Islet of Langerhans (tissue), 1 donor: ENCODE data around the gene NCEH1.
A peak's percentile ranks its signal among the peaks of the same experiment; 100 is the strongest.

Experiments used
- FAIRE-seq: peaks from one replicate; lab custom pipeline; 2011; peaks lifted over from hg19 to GRCh38; lab: Jason Lieb, UNC

NCEH1 gene

DNA sequence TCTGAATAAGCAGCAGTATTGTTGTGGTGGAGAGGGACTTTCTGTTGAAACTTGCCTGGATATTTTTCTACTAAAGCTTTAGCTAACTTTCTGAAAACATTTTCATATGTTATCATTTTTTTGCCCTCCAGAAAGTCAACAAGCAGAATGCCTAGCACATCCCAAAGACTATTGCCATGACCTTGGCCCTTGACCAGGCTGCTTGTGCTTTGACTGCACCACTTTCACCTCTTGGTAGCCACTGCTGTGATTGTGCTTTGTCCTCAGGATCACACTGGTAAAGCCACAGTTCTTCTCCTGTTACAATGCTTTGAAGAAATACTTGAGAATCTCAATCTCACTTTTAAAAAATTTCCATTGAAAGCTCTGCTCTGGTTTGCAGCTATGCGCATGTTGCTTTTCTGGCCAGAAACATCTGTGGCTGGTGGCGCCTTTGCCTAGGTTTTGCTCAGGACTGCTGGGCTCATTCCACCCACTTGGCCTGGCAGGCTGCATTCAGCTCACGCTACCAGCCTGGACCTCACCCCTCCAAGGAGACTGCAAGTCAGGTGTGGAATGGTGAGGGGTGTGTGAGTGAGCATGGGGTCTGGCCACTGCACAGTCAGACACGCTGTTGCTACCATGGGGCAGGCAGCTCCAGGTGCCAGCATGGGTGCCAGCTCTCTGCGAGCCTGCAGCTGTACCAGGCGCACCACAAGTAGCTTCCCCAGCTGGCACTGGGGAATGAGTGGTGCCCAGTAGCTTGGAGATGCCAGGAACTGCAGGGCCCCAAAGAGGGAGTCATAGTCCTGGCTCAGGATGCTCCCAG, 97.8 kb downstream of the NCEH1 start:
- FAIRE-seq = no peak

DNA sequence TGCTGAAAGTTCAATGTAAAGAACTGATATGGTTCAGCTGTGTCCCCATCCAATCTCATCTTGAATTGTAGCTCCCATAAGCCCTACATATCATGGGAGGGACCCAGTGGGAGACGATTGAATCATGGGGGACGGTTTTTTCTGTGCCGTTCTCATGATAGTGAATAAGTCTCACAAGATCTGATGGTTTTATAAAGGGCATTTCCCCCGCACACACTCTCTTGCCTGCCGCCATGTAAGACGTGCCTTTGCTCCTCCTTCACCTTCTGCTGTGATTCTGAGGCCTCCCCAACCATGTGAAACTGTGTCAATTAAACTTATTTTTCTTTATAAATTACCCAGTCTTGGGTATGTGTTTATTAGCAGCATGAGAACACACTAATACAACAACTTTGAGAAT, 101.1 kb downstream of the NCEH1 start:
- FAIRE-seq = no peak

DNA sequence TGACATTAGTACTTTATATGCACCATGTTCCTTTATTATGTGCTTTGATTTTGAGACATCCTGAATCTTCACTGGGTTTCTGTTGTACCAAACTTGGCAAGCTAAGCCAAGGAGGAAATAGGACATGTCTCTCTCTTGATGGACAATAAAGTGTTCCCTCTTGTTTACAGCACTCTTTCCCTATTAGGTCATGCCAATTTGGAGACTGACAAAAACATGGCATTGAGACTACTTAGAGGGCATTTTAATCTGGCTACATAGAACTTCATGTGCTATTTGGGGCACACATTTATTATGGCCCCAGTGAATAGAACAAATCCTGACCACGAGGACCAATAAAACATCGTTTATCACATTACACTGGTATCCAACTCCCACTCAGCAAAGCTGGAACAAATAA, 102.3 kb downstream of the NCEH1 start:
- FAIRE-seq = no peak

DNA sequence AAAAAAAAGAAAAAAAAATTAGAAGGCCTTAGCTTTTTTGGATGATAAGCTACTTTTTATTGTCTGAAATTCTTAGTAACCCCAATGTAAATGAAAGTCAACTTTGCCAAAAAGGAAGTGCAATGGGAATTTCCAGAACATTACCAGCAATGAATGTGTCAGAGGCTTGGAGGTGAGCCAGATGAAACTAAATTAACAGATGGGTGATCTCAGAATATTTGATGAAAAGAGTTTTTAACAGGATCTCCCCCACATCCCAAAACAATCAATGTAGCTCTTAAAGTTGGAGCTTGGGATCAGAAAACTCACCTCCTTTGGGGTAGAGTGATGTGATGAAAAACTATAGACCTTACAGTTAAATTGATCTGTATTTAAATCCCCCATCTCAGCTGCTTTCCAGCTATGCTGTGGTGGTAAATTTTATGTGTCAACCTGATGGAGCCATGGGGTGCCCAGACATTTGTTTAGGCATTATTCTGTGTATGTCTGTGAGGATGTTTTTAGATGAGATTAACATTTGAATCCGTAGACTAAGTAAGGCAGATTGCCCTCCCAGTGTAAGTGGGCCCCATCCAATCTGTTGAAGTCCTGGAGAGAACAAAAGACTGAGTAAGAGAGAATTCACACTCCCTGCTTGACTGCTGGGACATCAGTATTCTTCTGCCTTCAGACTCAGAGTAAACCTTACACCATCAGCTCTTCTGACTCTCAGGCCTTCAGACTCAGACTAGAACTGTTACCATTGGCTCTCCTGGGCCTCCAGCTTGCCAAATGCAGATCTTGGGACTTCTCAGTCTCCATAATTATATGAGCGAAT, 103.4 kb downstream of the NCEH1 start:
- no peak for FAIRE-seq

DNA sequence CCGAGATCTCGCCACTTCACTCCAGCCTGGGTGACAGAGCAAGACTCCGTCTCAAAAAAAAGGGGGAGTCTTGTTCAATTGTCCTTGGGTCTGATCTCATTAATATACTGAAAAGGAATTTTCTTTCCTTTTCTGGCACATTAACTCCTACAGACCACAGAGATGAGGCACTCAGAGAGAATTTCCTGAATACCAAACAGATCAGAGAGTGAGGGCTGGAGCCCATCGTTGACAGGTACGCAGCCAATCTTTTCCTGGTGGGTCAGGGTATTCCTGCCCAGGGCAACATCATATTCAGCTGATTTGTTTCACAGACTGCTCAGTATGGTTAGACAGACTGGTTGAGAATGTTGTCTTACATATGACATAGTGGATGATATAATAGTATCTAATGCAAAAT, 104.8 kb downstream of the NCEH1 start:
- FAIRE-seq = no peak

DNA sequence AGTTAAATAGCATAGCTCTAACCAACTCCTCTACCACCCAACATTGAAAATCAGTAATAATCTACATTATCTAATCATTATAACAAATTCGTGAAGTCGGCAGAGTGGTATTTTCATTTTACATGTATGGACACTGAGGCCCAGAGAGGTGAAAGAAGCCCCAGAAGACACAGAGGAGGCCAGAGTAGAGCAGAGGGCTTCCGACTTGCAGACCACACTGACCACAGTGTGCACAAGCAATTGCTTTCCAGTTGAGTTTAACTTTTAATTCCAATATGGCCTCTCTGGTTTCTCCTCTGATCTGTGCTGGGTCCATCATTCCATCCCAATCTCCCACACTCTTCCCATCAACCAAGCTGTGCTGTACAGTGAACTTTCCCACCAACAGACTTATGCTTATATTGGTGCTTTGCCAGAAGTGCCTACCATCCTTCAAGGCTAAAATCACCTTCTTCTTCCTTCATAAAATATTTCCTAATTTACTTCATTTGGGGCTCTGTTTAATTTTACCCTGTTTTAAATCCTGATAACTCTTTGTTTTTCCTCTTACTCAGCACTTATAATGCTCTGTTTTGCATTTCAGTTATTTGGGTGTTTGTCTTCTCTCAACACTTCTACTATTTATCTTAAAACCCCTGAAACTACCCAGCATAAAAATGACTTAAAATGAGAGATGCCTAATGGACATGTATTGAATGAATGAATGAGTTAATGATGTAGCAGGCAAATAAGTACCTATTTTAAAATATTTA, 105.8 kb downstream of the NCEH1 start:
- no peak for FAIRE-seq

DNA sequence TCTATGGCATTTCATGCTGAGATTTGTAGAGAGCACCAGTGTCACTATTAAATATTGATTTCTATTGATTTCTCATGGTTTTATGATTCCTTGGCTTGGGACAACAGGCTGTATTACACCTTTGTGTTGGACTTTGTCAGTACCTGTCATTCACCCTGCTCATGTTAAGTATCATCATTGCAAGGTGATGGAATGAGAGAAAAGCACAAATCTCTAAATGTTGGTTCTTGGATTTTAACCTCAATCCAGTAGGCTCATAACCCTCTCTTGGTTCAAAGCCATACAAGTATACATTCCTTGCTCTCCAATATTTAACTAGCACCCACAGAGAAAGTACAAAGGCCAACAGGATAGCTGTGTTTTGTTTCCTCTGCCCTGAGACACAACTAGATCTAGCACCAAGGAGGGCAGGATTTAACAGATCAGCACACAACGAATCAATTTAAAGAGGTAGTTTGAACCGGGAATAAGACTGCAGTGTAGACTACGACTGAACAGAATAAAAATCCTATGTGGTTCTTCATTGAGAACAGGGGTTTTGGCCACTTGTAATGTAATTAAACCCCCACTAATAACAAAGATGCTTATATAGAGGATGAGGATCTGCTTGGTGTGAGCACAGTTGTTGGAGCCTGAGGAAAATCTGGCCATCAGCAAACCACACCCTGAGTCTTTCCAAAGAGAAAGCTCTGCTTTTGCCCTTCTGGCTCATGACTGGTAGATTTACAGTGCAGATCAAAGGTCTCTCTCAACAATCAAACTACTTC, 109.6 kb downstream of the NCEH1 start:
- FAIRE-seq = no peak

DNA sequence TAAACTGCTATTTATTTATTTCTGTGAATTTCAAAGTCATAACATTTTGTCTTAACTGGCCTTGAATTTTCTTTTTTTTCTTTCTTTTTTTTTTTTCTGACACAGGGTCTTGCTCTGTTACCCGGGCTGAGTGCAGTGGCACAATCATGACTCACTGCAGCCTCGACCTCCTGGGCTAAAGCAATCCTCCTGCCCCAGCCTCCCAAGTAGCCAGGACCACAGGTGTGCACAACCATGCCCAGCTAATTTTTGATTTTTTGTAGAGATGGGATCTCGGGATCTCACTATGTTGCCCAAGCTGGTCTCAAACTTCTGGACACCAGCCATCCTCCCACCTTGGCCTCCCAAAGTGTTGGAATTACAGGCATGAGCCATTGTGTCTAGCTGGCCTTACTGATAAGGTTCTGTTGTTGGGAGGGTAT, 110.2 kb downstream of the NCEH1 start:
- no peak for FAIRE-seq

DNA sequence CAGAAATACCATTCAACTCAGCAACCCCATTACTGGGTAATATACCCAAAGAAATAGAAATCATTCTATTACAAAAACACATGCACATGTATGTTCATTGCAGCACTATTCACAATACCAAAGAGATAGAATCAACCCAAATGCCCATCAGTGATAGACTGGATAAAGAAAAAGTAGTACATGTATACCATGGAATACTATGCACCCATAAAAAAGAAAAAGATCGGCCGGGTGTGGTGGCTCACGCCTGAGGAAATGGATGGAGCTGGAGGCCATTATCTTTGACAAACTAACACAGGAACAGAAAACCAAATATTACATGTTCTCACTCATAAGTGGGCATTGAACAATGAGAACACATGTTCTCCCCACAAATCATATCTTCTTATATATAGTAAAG, 112.0 kb downstream of the NCEH1 start:
- no peak for FAIRE-seq

DNA sequence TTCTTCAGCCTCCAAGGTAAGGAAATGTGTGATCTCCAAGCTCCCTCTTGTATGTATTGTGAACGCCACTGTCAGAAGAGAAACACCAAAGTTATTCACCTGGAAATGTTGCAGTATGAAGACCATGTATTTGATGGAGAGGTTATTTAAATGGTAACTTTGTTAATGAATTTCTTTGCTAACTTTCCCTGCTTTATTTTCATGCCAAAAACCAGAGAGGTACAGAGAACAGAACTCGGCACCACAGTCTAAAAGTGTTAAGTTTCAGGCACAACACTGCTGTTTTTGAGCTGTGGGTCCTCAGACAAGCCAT, 114.5 kb downstream of the NCEH1 start:
- no peak for FAIRE-seq

DNA sequence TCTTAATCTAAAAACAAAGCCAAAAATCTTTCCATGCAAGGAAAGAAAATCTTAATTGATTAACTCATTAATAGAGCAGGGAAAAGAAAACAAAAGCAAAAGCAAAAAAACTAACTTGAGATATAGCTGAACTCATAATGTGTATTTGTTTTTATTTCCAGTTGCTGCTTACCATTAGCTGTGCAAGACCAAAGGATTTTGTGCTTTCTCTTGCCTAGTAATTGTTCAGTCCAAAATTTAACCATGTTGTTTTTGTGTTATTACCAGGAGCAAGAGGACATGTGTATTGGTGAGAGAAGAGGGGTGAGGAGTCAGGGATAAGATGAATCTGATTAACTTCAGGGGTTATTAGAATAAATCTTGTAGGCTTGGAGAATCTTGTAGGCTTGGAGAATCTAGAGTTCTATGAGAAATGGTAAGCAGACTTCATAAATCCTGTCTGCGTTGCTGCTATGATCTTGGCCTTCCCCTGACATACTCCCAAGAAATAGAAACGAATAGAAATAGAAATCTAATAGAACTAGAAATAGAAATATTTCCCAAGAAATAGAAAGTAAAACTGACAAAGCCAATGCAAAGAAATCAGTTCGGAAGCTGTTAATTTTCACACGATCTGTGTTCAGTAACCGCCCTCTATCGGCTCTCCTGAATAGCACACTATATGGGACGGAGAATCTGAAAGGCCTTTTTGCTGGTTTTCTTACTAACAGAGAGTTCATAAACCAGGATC, 115.0 kb downstream of the NCEH1 start:
- peak; percentile 93 for FAIRE-seq

DNA sequence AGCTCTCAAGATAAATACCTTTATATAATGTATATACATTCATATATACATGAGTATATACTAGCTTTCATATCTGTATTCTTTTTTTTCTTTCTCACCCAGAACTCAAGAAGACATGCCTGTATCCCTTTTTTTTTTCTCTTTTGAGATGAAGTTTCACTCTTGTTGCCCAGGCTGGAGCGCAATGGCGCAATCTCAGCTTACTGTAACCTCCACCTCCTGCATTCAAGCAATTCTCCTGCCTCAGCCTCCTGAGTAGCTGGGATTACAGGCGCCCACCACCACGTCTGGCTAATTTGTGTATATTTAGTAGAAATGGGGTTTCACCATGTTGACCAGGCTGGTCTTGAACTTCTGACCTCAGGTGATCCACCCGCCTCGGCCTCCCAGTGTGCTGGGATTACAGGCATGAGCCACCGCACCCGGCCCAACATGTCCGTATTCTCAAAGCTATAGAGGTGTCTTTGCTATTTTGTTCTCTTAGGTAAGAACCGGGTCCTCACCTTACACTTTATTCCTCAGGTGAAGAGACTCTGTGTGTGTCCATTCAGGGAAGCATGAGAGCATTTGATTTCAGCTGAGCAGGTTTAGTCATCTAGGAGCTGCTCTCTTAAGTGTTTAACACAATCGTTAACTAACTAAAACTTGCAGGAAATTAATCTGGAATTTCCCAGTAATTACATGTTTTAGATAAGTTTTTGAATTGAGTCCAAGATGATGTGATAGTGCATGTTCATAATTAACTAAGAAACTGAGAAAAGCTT, 115.8 kb downstream of the NCEH1 start:
- peak; percentile 56 for FAIRE-seq

DNA sequence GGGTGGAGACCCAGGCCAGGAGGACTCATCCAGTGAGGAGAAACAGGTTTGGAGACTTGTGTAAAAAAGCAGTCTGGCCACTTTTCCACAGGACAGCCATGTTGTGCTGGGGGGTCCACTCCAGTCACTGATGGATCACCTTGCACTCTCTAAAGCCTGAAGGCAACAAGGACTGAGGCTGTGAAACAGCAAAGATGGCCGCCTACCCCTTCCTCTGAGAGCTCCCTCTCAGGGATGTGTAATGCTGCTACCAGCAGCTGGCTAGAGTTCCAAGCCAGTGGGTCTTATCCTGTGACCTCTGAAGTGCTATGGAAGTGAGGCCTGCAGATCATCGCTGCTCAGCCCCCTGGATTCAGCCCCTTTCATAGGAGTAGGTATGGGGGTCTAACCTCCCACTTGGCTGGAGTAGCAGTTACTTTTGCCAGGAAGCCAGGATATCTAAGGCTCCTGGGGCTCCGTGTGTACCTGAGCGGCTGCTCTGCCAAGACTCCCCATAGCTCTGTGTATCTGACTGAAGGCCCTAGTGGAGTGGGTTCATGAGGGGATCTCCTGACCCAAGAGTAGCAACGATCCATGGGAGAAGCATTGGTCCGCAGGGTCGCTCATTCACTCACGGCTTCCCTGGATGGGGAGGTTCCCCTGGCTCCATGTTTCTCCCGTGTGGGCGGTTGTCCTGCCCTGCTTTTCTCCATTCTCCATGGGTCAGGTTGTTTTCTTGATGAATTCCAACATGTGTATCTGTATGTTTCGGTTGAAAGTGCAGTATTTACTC, 117.8 kb downstream of the NCEH1 start:
- no peak for FAIRE-seq

DNA sequence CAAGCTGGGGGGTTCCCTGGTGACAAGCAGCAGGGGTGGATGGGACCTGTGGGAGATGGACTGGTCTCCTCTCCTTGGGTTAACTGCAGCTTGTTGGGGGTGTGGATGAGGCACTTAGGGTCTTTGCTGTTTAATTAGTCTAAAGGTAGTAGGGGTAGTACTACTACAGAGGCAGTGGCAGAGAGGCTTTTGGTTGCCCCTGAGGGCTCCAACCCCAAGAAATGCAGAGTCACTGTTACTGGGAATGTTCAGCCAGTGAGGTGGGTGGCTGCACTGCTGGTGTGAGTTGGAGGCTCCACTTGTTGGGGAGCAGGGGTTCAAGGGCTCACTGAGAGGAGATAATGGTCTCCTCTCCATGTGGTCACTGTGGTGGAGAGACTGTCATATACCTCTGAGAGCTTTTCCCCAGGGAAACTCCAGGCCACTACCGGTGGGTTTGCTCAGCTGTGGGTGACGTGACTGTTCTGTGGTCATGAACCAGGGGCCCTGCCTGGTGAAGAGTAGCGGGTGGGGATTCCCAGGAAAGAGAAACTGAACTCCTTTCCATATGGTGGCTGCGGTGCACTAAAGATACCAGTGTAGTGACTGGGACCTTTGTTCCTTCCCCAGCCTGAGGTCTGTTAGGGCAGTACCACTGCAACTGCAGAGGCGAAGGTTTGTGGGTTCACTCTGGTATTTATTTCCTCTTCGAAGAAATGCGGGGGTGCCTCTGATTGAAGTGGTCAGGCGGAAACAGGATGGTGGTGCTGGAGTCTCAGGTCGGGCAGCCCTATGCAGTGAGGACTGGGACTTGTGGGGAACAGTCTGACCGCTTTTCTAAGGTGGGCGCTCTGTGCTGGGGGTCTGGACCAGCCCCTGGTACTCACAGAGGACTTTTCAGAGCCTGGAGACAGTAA, 118.7 kb downstream of the NCEH1 start:
- FAIRE-seq = no peak

DNA sequence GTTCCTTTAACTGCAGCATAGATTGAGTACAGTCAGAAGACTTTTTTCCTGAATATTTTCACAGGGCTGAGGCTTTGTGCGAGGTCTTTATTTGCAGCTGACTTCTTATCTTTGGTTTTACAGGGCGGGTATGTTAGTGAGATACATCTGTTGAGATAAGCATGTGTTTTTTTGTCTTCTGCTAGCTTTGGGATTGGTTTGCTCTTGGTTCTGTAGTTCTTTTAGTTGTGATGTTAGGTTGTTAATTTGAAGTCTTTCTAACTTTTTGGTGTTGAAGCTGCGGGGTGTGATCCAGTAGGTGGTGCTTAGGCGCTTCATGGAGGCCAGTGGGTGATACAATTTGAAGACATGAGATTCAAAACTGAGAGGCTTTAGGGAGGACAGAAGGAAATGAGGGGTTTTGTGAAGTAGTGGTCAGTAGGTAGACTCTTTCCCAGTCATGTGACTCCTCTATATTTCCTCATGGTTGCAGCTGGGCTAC, 119.7 kb downstream of the NCEH1 start:
- no peak for FAIRE-seq

DNA sequence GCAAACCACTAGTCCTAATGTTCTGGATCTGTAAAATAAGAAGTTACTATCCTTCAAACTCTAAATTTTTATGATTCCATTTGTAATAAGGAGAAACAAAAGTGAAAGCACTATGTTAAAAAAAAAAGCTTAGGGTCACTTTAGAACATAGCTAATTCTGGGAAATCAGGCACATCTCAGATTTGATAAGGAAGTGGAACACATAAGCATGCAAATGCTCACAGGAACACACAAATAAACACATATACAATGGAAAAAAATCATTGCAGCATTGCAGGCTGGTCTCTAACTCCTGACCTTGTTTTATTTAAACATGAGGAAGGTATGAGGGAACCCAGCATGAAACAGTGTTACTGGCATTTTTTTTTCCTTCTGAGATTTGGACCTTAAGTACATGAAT, 124.4 kb downstream of the NCEH1 start:
- FAIRE-seq = no peak

DNA sequence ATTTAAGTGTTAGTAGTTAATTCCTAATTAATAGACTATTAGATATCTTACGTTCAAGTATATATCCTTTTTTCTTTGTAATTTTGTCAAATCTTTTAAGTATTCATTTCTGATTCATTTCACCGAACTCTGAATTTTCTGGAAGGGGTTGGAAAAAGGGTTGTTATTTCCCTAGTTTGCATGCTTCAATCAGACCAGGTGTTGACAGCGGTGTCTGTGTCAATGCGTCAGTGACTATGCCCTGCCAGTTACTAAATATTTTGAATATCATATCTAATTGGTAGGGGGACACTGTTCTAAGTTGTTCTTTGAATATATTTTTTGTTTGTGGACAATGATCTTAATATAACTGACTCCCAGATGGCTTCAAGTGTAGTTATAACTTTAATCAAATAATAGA, 124.9 kb downstream of the NCEH1 start:
- FAIRE-seq = no peak

DNA sequence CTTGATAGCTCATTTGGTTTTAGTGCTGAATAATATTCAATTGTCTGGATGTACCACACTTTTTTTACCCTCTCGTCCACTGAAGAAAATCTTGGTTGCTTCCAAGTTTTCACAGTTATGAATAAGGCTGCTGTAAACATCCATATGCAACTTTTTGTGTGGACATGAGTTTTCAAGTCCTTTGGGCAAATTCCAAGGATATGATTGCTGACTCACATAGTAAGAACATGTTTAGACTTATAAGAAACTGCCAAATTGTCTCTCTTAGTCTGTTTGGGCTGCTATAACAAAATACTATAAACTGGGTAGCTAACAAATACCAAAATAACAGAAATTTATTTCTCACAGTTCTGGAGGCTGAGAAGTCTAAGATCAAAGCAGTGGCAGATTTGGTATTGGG, 128.2 kb downstream of the NCEH1 start:
- FAIRE-seq = no peak

DNA sequence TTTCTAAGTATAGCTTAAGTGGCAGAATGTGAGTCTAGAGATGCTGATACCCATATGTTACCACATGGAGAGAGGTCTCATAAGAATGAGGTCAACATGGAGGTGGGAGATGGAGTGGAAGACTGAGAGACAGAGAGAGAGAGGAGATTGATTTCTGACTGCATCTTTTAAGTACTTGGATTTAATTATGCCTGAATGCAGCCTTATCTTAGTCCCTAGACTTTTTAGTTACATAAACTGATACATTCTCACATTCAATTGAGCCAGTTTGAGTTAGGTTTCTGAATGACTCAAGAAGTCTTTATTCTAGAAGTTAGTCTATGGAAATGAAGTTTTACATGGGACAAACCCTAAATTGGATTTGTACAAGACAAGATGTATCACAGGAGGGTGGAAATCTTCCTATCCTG, 129.1 kb downstream of the NCEH1 start:
- FAIRE-seq = no peak
